HepG2 (cell line): ENCODE data around the gene ALKBH2. TPM values are rescaled to one million over a fixed set of nuclear protein-coding genes. Genes with fewer than 3 reads are reported as not detected.

Experiments
- ATAD3A ChIP-seq: sonication (generic); formaldehyde crosslinking; IDR thresholded peaks from 2 replicates; pipeline ENCODE4 v1.4.0; 2020; ENCODE audit warnings: missing genetic modification reagents
- BCL6 ChIP-seq: IDR thresholded peaks from 2 replicates; pipeline ENCODE4 v1.6.1; 2016; ENCODE audit warnings: missing genetic modification reagents, missing compliant biosample characterization
- CREB1 ChIP-seq, 2 experiments: fragments of 450-650 bp in 1 of 2; IDR thresholded peaks; 2 replicates each; pipeline ENCODE4 v1.6.1; 2016 to 2017; ENCODE audit warnings: control low read depth in 1 of 2, mild to moderate bottlenecking in 1 of 2, missing compliant biosample characterization in 1 of 2, missing genetic modification characterization in 1 of 2
- DNMT1 ChIP-seq: sonication (generic); formaldehyde crosslinking; IDR thresholded peaks from 2 replicates; pipeline ENCODE4 v1.5.1; 2020; ENCODE audit warnings: mild to moderate bottlenecking, missing genetic modification reagents
- FOXC1 ChIP-seq: sonication (generic); formaldehyde crosslinking; IDR thresholded peaks from 2 replicates; pipeline ENCODE4 v1.8.0; 2022; ENCODE audit warnings: mild to moderate bottlenecking, missing genetic modification reagents, borderline replicate concordance
- GATAD1 ChIP-seq: IDR thresholded peaks from 2 replicates; pipeline ENCODE4 v1.6.1; 2016; ENCODE audit warnings: missing genetic modification reagents, missing compliant biosample characterization
- MYC ChIP-seq: sonication (generic); formaldehyde crosslinking; IDR thresholded peaks from 2 replicates; pipeline ENCODE4 v1.9.0; 2021; ENCODE audit warnings: missing genetic modification reagents, borderline replicate concordance
- SNAPC2 ChIP-seq: sonication (generic); formaldehyde crosslinking; IDR thresholded peaks from 2 replicates; pipeline ENCODE4 v1.8.1; 2022; ENCODE audit warnings: mild to moderate bottlenecking, missing genetic modification reagents
- SP1 ChIP-seq, 2 experiments: fragments of 450-650 bp in 1 of 2; sonication (generic) in 1 of 2; formaldehyde crosslinking in 1 of 2; IDR thresholded peaks; 2 replicates each; pipeline versions ENCODE4 v1.4.0 to v1.6.1; 2016 to 2020; ENCODE audit warnings: missing genetic modification reagents in 1 of 2
- SPEN ChIP-seq: sonication (generic); formaldehyde crosslinking; IDR thresholded peaks from 2 replicates; pipeline ENCODE4 v1.5.1; 2020; ENCODE audit warnings: low read depth, mild to moderate bottlenecking, missing genetic modification reagents
- ZBTB7B ChIP-seq: sonication (generic); formaldehyde crosslinking; IDR thresholded peaks from 2 replicates; pipeline ENCODE4 v1.4.0; 2020; ENCODE audit warnings: missing genetic modification reagents
- ZMAT3 ChIP-seq: sonication (generic); formaldehyde crosslinking; conservative IDR thresholded peaks from 2 replicates; pipeline ENCODE4 v1.7.0; 2021; ENCODE audit warnings: missing genetic modification reagents
- ZNF331 ChIP-seq: sonication (generic); formaldehyde crosslinking; IDR thresholded peaks from 2 replicates; pipeline ENCODE4 v1.4.0; 2020; ENCODE audit warnings: missing genetic modification reagents
- polyA plus RNA-seq, 8 experiments: library from polyadenylated mRNA; depleted of rRNA in 3 of 8; stranded (reverse) in 7 of 8; unstranded in 1 of 8; fragments of >200 nt; fragmentation: Illumina TruSeq in 4 of 8; extraction: Trizol in 4 of 8; gene quantifications; 2 replicates each; pipeline versions ENCODE4 v1.2.1 to v1.2.3, GENCODE V29; 2011 to 2016; ENCODE audit warnings: low read depth in 4 of 8, missing spikeins in 1 of 8, mixed read lengths in 1 of 8; ENCODE audit not compliant: insufficient read depth in 1 of 8
- total RNA-seq, 5 experiments: library from RNA; depleted of rRNA; stranded (reverse); fragments of >200 nt; fragmentation: Illumina TruSeq; extraction: Trizol; gene quantifications; 2 replicates each; pipeline ENCODE4 v1.2.3, GENCODE V29; 2016; ENCODE audit warnings: low read depth in 1 of 5
- TF ChIP-seq, protein P1 (sequence below): sonication (generic); formaldehyde crosslinking; IDR thresholded peaks from 2 replicates; pipeline ENCODE4 v1.4.0; 2020; ENCODE audit warnings: missing genetic modification reagents
- TF ChIP-seq, protein P2 (sequence below): sonication (generic); formaldehyde crosslinking; IDR thresholded peaks from 2 replicates; pipeline ENCODE4 v1.5.1; 2020; ENCODE audit warnings: mild to moderate bottlenecking, moderate library complexity, missing genetic modification reagents
- TF ChIP-seq, protein P3 (sequence below): IDR thresholded peaks from 2 replicates; pipeline ENCODE4 v1.6.1; 2012; ENCODE audit warnings: low read depth, low read length, improper control_type of control experiment
- TF ChIP-seq, protein P4 (sequence below): sonication (generic); formaldehyde crosslinking; IDR thresholded peaks from 2 replicates; pipeline ENCODE4 v1.5.0; 2020; ENCODE audit warnings: mild to moderate bottlenecking, missing genetic modification reagents, borderline replicate concordance

The ALKBH2 gene
- total and polyA plus RNA-seq, 2 of the 13 experiments (the other 11 are each of a cell fraction or from before 2014, with no cell fraction given) = 21.0 to 40.5 TPM

DNA sequence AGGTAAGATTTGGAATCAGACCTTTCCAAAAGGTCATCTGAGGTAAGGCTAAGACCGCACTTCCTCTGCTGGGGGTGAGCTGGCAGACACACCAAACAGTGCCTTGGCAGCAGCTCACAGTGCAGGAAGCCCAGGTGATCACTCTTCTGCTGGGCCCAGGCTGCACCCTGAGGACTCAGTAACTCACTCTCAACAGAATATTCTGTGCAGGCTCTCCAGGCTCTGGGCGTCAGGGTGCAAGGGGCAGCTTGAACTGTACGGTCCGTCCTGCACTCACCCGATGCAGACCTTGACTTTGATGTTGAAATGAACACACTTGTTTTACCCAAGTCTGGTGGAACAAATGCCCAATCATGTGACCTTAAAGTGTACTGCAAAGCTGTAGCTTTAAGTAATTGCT is 6.0 kb downstream of the ALKBH2 start (continued):
- TF ChIP-seq, protein P1, sequence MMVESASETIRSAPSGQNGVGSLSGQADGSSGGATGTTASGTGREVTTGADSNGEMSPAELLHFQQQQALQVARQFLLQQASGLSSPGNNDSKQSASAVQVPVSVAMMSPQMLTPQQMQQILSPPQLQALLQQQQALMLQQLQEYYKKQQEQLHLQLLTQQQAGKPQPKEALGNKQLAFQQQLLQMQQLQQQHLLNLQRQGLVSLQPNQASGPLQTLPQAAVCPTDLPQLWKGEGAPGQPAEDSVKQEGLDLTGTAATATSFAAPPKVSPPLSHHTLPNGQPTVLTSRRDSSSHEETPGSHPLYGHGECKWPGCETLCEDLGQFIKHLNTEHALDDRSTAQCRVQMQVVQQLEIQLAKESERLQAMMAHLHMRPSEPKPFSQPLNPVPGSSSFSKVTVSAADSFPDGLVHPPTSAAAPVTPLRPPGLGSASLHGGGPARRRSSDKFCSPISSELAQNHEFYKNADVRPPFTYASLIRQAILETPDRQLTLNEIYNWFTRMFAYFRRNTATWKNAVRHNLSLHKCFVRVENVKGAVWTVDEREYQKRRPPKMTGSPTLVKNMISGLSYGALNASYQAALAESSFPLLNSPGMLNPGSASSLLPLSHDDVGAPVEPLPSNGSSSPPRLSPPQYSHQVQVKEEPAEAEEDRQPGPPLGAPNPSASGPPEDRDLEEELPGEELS = peak; percentile 55; the same call in 1 of the 2 replicates
- TF ChIP-seq CREB1 (IDR thresholded peaks at IDR 0.05) = no peak
- 0 out of 2 replicates have a peak, but pooled peaks have one; percentile 36 for TF ChIP-seq CREB1 (CRISPR knock-in tag; IDR thresholded peaks at IDR 0.05)
- peak; percentile 43; the same call in 1 of the 2 replicates for TF ChIP-seq GATAD1 (CRISPR knock-in tag)
- no peak for TF ChIP-seq ZMAT3 (CRISPR knock-in tag)
- no peak for TF ChIP-seq SP1 (IDR thresholded peaks at IDR 0.05)
- no peak for TF ChIP-seq SP1 (CRISPR knock-in tag; IDR thresholded peaks at IDR 0.05)
- TF ChIP-seq ATAD3A (CRISPR knock-in tag) = no peak
- TF ChIP-seq ZBTB7B (CRISPR knock-in tag) = 0 out of 2 replicates have a peak, but pooled peaks have one; percentile 50
- TF ChIP-seq MYC = peak; percentile 21; the same call in 1 of the 2 replicates
- 0 out of 2 replicates have a peak, but pooled peaks have one; percentile 50 for TF ChIP-seq SPEN (CRISPR knock-in tag)
- TF ChIP-seq, protein P2, sequence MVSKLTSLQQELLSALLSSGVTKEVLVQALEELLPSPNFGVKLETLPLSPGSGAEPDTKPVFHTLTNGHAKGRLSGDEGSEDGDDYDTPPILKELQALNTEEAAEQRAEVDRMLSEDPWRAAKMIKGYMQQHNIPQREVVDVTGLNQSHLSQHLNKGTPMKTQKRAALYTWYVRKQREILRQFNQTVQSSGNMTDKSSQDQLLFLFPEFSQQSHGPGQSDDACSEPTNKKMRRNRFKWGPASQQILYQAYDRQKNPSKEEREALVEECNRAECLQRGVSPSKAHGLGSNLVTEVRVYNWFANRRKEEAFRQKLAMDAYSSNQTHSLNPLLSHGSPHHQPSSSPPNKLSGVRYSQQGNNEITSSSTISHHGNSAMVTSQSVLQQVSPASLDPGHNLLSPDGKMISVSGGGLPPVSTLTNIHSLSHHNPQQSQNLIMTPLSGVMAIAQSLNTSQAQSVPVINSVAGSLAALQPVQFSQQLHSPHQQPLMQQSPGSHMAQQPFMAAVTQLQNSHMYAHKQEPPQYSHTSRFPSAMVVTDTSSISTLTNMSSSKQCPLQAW (CRISPR knock-in tag) = peak; percentile 76
- TF ChIP-seq, protein P3, sequence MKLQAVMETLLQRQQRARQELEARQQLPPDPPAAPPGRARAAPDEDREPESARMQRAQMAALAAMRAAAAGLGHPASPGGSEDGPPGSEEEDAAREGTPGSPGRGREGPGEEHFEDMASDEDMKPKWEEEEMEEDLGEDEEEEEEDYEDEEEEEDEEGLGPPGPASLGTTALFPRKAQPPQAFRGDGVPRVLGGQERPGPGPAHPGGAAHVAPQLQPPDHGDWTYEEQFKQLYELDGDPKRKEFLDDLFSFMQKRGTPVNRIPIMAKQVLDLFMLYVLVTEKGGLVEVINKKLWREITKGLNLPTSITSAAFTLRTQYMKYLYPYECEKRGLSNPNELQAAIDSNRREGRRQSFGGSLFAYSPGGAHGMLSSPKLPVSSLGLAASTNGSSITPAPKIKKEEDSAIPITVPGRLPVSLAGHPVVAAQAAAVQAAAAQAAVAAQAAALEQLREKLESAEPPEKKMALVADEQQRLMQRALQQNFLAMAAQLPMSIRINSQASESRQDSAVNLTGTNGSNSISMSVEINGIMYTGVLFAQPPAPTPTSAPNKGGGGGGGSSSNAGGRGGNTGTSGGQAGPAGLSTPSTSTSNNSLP = 0 out of 2 replicates have a peak, but pooled peaks have one; percentile 21
- TF ChIP-seq ZNF331 (CRISPR knock-in tag) = peak; percentile 46; the same call in 1 of the 2 replicates
- TF ChIP-seq SNAPC2 (CRISPR knock-in tag) = no peak
- TF ChIP-seq FOXC1 (CRISPR knock-in tag) = 0 out of 2 replicates have a peak, but pooled peaks have one; percentile 43
- TF ChIP-seq DNMT1 (CRISPR knock-in tag) = no peak
- TF ChIP-seq, protein P4, sequence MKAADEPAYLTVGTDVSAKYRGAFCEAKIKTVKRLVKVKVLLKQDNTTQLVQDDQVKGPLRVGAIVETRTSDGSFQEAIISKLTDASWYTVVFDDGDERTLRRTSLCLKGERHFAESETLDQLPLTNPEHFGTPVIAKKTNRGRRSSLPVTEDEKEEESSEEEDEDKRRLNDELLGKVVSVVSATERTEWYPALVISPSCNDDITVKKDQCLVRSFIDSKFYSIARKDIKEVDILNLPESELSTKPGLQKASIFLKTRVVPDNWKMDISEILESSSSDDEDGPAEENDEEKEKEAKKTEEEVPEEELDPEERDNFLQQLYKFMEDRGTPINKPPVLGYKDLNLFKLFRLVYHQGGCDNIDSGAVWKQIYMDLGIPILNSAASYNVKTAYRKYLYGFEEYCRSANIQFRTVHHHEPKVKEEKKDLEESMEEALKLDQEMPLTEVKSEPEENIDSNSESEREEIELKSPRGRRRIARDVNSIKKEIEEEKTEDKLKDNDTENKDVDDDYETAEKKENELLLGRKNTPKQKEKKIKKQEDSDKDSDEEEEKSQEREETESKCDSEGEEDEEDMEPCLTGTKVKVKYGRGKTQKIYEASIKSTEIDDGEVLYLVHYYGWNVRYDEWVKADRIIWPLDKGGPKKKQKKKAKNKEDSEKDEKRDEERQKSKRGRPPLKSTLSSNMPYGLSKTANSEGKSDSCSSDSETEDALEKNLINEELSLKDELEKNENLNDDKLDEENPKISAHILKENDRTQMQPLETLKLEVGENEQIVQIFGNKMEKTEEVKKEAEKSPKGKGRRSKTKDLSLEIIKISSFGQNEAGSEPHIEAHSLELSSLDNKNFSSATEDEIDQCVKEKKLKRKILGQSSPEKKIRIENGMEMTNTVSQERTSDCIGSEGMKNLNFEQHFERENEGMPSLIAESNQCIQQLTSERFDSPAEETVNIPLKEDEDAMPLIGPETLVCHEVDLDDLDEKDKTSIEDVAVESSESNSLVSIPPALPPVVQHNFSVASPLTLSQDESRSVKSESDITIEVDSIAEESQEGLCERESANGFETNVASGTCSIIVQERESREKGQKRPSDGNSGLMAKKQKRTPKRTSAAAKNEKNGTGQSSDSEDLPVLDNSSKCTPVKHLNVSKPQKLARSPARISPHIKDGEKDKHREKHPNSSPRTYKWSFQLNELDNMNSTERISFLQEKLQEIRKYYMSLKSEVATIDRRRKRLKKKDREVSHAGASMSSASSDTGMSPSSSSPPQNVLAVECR = peak; percentile 52; the same call in 1 of the 2 replicates
- peak; percentile 75 for TF ChIP-seq BCL6
